HG03060 (cell line): ENCODE data around the gene GM2A.
"Not testable (repeated sequence)": the region's sequence is repeated elsewhere in the genome, so short reads cannot be mapped to it uniquely, and the experiment has no call there.

Experiments
- ATAC-seq: cut with Tn5 transposase; IDR thresholded peaks from one replicate; pipeline ENCODE4 v1.9.1; 2021; ENCODE audit warnings: low read depth, moderate number of reproducible peaks; ENCODE audit not compliant: unreplicated experiment

The GM2A gene

DNA sequence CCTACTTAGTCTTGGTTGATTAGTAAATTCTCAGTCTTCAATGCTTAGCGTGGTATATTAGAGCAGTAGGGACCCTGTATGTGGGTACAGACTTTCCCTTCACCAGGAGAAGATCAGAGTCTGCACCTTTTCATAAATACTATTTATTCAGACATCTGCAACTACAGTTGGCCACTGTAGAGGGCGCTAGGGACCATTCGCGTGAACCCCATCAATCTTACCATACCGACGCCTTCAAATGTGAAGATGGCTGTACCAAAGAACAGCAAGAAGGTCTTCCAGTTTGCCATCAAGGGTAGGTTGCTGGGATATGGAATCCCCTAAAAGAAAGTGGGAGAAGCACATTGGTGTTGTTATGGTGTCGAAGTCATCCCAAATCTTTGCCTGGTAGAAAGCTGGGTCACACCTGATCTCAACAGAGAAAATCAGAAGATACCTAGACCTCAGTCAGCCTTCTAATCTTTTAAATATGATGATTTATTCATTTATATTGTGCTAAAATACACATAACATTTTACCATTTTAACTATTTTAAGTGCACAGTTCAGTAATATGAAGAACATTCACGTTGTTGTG lies 31.5 kb downstream of the GM2A start:
- no peak for ATAC-seq

DNA sequence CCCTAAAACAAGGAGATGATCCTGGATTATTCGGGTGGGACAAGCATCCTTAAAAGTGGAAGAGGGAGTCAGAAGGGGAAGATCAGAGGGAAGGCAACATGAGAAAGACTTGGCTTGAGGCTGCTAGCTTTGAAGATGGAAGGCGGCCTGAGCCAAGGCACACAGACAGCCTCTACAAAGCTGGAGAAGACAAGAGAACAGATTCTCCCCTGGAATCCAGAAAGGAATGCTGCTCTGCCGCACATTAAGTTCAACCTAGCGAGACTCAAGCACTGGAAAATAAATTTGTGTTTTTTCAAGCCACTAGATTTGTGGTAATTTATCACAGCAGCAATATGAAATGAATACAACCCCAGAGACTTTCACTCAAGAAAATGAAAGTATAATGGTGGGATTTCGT lies 32.7 kb downstream of the GM2A start:
- no peak for ATAC-seq

DNA sequence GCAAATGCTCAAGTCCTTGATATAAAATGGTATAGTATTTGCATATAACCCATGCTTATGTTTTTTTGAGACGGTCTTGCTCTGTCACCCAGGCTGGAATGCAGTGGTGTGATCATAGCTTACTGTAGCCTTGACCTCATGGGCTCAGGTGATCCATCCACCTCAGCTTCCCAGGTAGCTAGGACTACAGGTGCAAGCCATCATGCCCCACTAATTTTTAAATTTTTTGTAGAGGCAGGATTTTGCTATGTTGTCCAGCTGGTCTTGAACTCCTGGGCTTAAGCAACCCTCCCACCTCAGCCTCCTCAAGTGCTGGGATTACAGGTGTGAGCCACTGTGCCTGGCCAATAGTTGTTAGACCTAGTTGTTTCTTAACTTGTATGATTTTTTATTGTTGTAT lies 33.3 kb downstream of the GM2A start:
- ATAC-seq, result no peak

DNA sequence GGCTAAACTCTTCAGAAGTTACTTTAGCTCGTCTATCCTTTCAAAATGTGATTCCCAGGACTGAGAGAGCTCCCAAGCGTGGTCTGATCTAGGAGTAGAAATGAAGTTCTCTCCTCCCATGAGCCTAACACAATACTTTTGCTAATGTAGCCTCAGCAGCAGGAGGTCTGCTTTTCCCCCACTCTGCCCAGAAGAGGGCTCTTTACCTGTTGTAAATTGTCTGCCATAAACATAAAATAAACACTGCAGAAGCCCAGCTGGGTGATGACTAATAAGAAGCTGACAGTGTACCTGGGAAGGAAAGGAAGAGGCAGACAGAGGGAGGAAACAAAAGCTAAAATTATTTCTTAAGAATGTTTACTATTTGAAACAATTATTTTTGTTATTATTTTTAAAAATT lies 35.2 kb downstream of the GM2A start:
- ATAC-seq, result no peak

DNA sequence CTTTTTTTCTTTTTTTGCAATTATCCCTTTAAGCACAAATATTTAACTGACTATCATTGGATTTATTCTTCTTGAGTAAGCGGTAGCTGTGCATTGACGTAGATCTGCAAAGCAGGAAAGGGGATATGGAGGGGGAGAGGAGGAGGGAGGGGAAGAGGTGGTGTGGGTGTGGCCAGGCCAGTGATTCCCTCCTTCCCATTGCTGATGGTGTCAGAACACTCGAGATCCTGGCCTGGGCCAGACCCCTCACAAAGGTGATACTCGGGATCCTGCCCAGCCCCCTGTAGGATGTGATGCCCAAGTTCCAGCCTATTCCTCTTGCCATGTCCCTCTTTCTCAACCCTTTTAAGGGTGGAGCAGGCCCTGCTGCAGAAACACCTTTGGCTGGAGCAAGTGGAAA lies 40.6 kb downstream of the GM2A start:
- ATAC-seq, result no peak

DNA sequence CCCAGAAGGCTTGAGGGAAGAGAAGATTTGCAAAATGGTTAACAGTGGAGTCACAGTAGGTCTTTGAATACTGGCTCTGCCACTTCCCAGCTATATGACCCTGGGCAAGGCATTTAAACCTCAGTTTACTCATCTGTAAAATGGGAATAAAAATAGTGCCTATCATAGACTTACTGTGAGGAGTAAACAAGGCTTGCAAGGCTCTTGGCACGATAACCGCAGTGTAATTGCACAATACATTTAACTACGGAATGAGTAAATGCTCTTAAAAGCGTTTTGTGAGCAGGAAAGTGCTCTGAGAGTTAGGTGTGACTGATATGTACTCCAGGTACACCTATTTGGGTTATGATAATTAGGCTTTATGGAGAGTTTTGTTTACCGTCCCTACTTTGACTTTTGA lies 42.2 kb downstream of the GM2A start:
- ATAC-seq, result no peak

DNA sequence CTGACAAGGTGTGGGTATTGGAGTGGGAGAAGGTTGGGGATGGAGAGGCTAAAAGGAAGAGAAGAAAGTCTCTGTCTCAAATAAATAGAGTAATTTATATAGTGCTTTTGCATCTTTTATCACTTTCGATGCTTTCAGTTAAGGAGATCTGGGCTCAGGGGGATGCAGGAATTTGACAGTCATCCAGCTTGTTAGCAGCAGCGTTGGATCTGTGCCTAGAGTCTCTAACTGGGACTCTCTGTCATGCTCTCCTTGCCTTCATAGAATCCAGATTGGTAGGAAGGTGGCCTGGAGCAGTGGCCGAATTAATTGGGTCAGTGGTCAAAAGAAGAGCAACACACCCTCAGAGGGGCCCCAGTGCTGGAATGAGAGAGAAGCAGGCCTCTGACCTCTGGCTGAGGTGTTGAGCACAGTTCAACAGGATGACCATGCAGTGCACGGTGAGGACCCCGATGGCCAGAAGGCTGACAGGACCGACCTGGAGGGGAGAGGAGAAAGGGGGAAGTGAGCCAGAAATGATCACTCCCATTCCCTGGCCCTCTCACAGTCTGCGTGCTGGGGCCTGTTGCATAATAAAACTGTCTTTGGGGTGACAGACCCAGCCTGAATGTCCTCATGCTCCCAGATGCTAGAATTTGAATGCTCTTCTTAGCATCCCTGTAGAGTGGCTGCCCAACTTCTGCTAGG lies 42.9 kb downstream of the GM2A start:
- ATAC-seq, result no peak

DNA sequence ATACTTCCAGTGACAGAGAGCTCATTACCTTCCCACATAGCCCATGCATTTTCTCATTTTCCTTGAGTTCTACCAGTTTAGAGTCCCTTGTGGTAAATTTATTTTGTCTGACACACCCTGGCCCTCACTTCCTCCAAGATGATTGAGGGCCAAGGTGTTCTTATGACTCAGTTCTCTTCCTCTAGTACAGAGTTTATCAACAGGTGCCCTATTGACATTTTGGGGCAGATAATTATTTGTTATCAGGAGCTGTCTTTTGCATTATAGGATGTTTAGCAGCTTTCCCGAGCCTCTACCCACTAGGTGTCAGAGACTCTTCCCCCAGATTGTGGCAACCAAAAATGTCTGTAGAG lies 43.5 kb downstream of the GM2A start:
- no peak for ATAC-seq

DNA sequence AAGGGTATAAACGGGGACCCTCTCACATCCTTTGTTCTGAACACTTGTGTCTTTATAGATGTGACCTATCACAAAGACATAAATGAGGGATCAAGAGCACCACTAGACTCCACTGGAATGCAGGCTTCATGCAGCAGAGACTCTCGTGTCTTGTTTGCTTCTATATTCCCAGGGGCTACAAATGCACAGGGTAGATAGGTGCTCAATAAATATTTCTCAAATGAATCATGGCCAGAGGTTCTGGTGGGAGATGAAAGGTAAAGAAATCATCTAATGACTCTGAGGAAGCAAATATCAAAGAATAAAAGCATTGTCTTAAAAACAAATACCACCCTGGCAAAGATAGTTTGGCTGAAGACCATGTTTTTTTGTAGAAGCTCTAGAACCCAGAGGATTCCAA lies 44.0 kb downstream of the GM2A start:
- no peak for ATAC-seq

DNA sequence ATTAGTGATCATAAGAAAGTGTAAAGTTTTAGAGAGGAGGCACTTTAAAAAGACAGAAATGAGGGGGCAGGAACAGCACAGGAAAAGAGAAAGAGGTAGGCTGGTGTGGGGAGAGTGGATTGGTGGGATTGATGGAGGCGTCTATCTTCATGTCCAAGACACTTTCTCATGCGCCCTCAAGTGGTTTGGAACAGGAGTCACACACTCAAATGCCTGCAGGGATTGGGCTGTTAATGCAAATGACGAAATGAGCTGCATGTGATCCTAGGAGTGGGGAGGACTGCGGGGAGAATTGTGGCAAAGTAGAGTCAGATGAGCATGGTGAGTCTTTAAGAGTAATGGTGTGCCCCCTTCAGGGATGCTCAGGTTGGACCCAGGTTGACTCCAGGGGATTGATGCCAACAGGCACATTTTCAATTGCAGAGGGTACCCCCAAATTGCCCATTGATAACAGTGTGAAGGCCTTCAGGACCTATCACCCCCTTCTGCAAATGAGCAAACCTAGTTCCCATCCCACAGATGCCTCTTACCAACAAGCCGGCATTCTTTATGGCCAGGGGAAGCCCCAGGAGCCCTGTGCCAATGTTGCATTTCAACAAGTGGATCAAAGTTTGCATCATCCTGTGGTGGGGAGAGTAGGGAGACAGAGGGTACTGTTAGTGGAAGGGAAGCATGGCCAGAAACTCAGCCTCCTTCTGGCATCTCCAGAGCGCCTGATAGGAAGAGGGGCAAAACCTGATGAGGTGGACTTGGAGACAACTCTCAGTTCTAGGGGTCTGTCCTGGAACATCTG lies 45.3 kb downstream of the GM2A start:
- no peak for ATAC-seq

DNA sequence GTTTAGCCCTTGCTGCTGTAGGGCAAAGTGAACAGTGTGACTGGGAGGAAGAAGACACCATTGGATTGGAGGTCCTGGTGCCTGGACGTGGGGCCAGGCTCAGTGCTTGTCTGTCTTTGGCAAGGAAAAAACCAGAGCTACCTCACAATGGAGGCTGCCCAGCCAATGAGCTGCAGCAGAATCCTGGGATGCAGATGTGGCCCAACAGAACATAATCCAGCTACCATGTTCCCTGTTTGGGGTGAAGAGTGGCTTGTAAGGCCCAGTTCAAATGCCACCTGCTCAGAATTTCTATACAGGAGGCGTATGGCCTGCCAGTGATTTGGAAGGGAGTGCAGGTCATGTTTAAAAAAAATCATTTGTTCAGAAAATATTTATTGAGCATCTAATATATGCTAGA lies 50.7 kb downstream of the GM2A start, which contains the start of gene SLC36A3:
Gene SLC36A3, minus strand, starts transcription at position 101 of the 400 bp plus-strand sequence. CDS start 412 bp downstream, outside the sequence.
- ATAC-seq, result no peak

DNA sequence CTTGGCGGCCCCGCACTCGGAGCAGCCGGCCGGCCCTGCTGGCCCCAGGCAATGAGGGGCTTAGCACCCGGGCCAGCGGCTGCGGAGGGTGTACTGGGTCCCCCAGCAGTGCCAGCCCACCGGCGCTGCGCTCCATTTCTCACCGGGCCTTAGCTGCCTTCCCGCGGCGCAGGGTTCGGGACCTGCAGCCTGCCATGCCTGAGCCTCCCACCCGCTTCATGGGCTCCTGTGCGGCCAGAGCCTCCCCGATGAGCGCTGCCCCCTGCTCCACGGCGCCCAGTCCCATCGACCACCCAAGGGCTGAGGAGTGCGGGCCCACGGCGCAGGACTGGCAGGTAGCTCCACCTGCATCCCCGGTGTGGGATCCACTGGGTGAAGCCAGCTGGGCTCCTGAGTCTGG lies 56.3 kb downstream of the GM2A start:
- ATAC-seq, result not testable (repeated sequence)

DNA sequence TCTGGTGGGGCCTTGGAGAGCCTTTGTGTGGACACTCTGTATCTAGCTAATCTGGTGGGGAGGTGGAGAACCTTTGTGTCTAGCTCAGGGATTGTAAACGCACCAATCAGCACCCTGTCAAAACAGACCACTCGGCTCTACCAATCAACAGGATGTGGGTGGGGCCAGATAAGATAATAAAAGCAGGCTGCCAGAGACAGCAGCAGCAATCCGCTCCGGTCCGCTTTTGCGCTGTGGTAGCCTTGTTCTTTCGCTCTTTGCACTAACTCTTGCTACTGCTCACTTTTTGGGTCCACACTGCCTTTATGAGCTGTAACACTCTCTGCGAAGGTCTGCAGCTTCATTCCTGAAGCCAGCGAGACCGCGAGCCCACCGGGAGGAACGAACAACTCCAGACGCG lies 56.8 kb downstream of the GM2A start:
- ATAC-seq, result not testable (repeated sequence)

DNA sequence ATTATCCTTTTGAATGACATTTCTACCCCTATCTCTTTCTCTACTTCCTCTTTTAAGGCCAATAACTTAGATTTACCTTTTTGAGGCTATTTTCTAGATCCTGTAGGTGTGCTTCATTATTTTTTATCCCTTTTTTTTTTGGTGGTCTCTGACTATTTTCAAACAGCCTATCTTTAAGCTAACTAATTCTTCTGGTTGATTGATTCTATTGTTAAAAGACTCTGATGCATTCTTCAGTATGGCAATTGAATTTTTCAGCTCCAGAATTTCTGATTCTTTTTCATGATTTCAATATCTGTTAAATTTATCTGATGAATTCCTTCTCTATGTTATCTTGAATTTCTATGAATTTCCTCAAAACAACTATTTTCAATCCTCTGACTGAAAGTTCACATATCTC lies 57.9 kb downstream of the GM2A start:
- ATAC-seq, result no peak

DNA sequence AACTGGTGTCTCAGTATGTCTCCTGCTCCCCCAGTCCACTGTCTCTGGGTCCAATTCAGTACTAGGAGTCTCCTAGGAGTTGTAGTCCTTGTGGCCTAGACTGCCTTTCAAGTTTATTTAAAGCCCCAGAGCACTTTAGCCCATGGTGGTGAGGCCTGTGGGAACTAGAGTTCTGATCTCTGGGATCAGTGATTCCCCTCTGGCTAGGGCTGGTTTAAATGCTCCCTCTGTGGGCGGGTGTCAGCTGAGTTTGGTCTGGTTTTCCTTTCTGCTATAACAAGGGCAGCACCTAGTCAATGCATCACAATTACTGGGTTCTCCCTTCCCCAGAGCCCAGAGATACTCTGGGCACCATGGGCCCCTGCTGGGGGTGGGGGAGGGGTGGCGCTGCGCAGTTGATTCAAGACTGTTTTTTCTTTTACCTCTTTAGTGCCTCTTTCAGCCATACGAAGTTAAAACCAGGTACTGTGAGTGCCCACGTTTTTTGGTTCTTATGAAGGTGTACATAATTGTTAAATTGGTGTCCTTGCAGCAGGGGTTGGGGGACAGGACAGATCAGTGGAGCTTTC lies 59.9 kb downstream of the GM2A start:
- ATAC-seq, result no peak

DNA sequence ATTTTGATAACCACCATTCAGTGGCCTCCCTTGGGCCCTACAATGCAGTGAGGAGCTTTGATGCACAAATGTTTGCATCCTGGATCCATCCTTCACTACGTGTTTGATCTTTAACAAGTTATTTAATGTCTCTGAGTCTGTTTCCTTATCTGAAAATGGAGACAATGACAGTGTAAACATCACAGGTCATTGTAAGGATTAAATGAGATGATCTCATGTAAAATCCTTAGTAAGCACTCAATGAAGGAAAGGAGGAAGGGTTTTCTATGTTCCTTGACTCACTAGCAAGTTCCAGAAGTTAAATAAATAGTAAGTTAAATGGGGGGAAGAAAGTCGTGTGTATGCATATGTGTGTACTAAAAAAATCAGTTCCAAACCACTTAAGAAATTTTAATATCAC lies 60.4 kb downstream of the GM2A start:
- no peak for ATAC-seq

DNA sequence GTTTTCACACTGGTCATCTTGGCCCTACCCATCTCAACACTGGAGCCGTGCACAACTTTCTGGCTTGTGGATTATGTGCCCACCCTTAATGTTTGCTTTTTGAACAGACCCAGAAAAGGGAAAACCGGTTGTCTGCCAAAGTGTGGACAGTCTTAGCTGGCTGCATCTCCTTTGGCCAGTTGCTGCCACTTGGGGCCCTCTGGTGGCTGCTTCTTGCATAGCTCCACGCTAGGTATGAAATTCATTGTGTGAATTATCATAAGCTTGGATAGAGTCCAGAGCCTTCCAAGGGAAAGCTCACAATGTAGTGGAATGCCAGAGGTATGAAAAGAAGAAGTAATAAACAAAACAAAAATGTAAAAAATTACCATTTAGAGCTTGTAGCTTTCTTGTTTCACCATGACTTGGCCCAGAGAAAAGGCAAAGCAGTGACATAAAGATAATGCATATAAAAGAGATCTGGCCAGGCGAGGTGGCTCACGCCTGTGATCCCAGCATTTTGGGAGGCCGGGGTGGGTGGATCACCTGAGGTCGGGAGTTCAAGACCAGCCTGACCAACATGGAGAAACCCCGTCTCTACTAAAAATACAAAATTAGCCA lies 63.1 kb downstream of the GM2A start:
- peak; percentile 74 for ATAC-seq

DNA sequence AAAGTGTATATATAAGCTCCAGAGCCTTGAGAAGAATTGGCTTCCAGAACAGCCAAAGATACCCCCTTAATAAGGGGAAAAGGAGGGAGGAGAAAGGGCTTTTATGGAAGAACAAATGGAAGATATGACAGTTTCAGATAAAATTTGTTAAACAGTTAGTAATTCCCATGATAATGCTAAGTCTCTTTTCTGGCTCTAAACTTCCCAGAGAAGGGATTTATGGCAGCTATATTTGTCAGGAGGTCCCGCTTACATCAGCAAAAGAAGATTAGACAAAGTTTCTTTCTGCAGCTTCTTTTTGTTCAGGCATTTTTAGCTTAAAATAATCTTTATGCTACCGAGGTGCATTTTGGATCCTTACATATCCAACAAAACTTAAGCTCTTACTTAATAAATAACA lies 64.9 kb downstream of the GM2A start:
- ATAC-seq, result no peak

DNA sequence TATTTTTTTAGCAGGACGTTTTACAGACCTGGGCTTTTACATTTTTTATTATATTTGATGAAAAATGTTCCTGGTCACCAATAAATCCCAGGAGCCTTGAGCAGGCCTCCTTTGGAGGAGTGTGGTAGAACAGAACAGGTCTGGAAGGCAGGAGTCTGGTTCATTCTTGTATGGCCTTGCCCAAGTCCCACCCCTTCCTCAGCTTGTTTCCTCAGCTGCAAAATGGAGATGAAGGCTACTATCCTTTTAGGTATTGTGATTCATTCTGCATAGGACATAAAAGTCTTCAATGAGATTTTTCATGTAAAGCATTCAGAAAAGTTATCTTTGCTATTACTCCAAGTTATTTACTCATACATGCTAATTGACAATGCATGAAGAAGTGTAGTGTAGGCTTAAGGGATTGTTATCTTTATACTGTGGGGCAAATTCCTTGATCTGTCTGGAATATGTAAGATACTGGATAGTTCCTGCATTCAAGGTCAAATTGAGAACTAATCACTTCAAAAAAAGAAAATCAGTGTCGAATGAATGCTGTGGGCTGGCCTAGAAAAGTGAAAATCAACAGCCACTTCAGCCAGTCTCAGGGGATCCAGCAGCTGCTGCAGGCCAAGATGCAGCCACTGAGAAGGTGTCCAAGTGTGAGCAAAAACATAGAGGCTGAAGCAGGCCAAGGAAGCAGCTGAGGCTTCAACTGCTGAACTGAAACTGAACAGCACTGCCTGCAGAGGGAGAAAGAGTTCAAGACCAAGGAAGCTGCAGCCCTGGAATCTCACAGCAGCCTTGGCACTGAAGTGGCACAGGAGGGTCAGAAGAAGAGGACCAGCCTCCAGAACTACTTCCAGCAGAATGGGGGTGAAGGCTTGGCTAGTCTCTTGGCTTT lies 66.1 kb downstream of the GM2A start:
- ATAC-seq, result no peak
